T-cell (primary cell): ENCODE results near the gene SUPT3H. TPM values are rescaled to one million over a fixed set of nuclear protein-coding genes. Genes with fewer than 3 reads are reported as not detected.

Experiments
- ATAC-seq, 4 experiments: fragments of 200-7000 bp in 3 of 4; fragments of 150-1000 bp in 1 of 4; cut with Tn5 transposase; replicated peaks in 1 of 4; 1 replicate in 3 of 4; 2 replicates in 1 of 4; pipeline ENCODE4 v1.10.0; 2021; ENCODE audit warnings: moderate library complexity in 3 of 4, mild to moderate bottlenecking in 2 of 4, moderate number of reproducible peaks in 1 of 4
- CTCF ChIA-PET, 2 donors: fragments of 300-600 bp; sonication (Branson Sonifier 250); formaldehyde crosslinking; loops; one replicate each; lab custom pipeline; 2022; ENCODE audit warnings: antibody characterized with exemption in 2 of 2; lab: Charles Lee
- POLR2A ChIA-PET, 2 donors: fragments of 300-600 bp; sonication (Branson Sonifier 250); formaldehyde crosslinking; loops; one replicate each; lab custom pipeline; 2022; ENCODE audit warnings: antibody characterized with exemption in 2 of 2; lab: Charles Lee
- DNase-seq, 35 experiments: peaks; one replicate each; pipeline versions ENCODE4 v3.0.0 to v3.0.0-alpha.2; 2013 to 2023
- H3K27ac ChIP-seq: one replicate; pipeline ENCODE4 v1.5.1; 2013; ENCODE audit warnings: low read length
- H3K27me3 ChIP-seq, 2 experiments: replicated peaks in 1 of 2; 1 replicate in 1 of 2; 2 replicates in 1 of 2; pipeline versions ENCODE4 v1.6.1 to v1.7.0; 2013; ENCODE audit warnings: low read length in 1 of 2, mixed read lengths in 1 of 2; ENCODE audit not compliant: control insufficient read depth in 2 of 2, insufficient read depth in 2 of 2; ENCODE audit errors: extremely low read depth in 1 of 2
- H3K36me3 ChIP-seq, 2 donors: 1 replicate in 1 of 2; 2 replicates in 1 of 2; pipeline versions ENCODE4 v1.6.1 to v1.7.0; 2013; ENCODE audit warnings: low read length in 1 of 2; ENCODE audit not compliant: control insufficient read depth in 2 of 2, insufficient read depth in 1 of 2; ENCODE audit errors: extremely low read depth in 1 of 2
- H3K4me1 ChIP-seq, 2 experiments: 1 replicate in 1 of 2; 2 replicates in 1 of 2; pipeline versions ENCODE4 v1.6.1 to v1.7.0; 2013; ENCODE audit warnings: low read length in 2 of 2, mixed read lengths in 1 of 2; ENCODE audit not compliant: insufficient read depth in 2 of 2, control insufficient read depth in 1 of 2; ENCODE audit errors: extremely low read depth in 1 of 2
- H3K4me3 ChIP-seq, 2 donors: 1 replicate in 1 of 2; 2 replicates in 1 of 2; pipeline versions ENCODE4 v1.5.1 to v1.7.0; 2013; ENCODE audit warnings: mild to moderate bottlenecking in 2 of 2, low read length in 1 of 2, moderate library complexity in 1 of 2; ENCODE audit not compliant: control insufficient read depth in 1 of 2; ENCODE audit errors: extremely low read depth in 1 of 2
- H3K9me3 ChIP-seq: 2 replicates; pipeline ENCODE4 v1.7.0; 2013
- H3K27ac Mint-ChIP-seq, 2 donors: one replicate each; pipeline ENCODE4 v1.8.0; 2020 to 2021; ENCODE audit warnings: mild to moderate bottlenecking in 2 of 2, mixed read lengths in 2 of 2
- H3K27me3 Mint-ChIP-seq, 2 donors: one replicate each; pipeline ENCODE4 v1.8.0; 2021 to 2022; ENCODE audit warnings: mixed read lengths in 2 of 2
- H3K36me3 Mint-ChIP-seq: one replicate; pipeline ENCODE4 v1.8.0; 2021; ENCODE audit warnings: mixed read lengths
- H3K4me1 Mint-ChIP-seq, 3 donors: one replicate each; pipeline ENCODE4 v1.8.0; 2020 to 2022; ENCODE audit warnings: mixed read lengths in 3 of 3, mild to moderate bottlenecking in 1 of 3
- H3K4me3 Mint-ChIP-seq, 3 donors: one replicate each; pipeline ENCODE4 v1.8.0; 2020 to 2022; ENCODE audit warnings: mild to moderate bottlenecking in 3 of 3, mixed read lengths in 3 of 3, moderate library complexity in 3 of 3
- H3K9me3 Mint-ChIP-seq, 3 donors: one replicate each; pipeline ENCODE4 v1.8.0; 2020 to 2022; ENCODE audit warnings: mixed read lengths in 3 of 3
- WGBS: methylation state at CpG from one replicate; pipeline ENCODE4 v1.1.5; 2013; ENCODE audit warnings: missing lambda C conversion rate; ENCODE audit not compliant: insufficient coverage; 5-methylcytosine and 5-hydroxymethylcytosine counted together
- total RNA-seq, 35 experiments: library from RNA in 6 of 35; stranded (reverse) in 6 of 35; fragments of 120-200 nt in 1 of 35; gene quantifications; one replicate each; pipeline versions ENCODE4 v1.2.1 to v1.2.4 and lab custom pipeline; 2013 to 2026

SUPT3H gene
- total RNA-seq, 5 donors from 2014 or later (not counting 1 experiment from before 2014, with no cell fraction given), result 9.3 to 12.9 (median 10.7) TPM

DNA sequence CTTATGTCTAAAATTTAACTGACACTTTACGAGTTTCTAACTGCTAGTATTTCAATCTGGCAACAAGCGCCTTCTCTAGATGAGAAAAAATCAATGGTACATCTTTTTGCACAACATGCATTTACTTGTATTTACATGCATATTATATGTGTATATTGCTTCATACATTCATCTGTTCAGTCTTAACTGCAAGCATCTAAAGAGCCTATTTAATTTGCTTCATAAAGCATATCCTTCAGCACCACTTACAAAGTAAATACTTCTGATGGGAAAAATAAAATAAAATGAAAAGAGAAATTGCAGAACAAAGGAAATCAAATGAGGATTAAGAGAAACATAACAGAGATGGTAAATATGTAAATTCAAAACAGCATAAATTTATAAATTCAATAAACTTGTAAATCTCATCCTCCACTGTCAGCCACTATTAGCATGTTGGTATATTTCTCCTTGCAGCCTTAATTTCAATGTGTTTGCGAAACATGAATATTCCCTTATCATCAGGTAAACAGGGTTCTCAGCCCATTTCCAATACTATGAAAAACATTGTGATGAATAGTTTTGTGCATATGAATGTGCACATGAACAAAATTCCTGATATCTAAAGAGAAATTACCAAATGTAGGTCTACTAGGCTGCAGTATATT is 382.1 kb downstream of the SUPT3H start:
- CTCF ChIA-PET, result no interaction called here
- no peak overlapping the region for H3K27ac ChIP-seq
- H3K4me3 ChIP-seq, result no peak overlapping the region
- no peaks in the 10 kb centered on the region for H3K27me3 ChIP-seq
- no peaks in the 10 kb centered on the region for H3K36me3 ChIP-seq
- Mint-ChIP-seq H3K27ac (no peak overlapping the region), H3K4me3 (no peak overlapping the region), H3K27me3 (no peaks in the 10 kb centered on the region), H3K9me3 (no peaks in the 10 kb centered on the region), H3K4me1 (peaks cover under 1 to 9% (median 2%) of the 10 kb centered on the region in 3 donors), H3K36me3 (no peaks in the 10 kb centered on the region)
- POLR2A ChIA-PET, result no interaction called here
- peaks cover 0 to 2% of the 10 kb centered on the region in 2 experiments for H3K4me1 ChIP-seq
- ATAC-seq, result no peak
- WGBS, result no CpG with 5 or more reads among the region's 3 CpGs
- H3K9me3 ChIP-seq, result no peaks in the 10 kb centered on the region
- no peak for DNase-seq

DNA sequence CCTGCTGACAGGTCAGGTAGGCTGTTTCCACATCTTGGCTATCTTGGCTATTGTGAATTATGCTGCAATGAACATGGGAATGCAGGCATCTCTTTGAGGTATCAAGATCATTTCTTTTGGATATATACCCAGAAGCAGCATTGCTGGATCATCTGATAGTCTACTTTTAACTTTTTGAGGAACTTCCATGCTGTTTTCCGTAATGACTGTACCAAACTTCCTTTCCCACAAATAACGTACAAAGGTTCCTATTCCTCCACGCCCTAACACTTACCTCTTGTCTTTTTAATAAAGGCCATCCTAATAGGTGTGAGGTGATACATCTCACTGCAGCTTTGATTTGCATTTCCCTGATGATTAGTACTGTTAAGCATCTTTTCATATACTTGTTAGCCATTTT is 388.3 kb downstream of the SUPT3H start:
- ATAC-seq, result no peak
- Mint-ChIP-seq H3K4me3 (no peak overlapping the region), H3K36me3 (peaks cover 5% of the 10 kb centered on the region), H3K9me3 (no peaks in the 10 kb centered on the region), H3K4me1 (peaks cover 13 to 17% (median 16%) of the 10 kb centered on the region in 3 donors), H3K27ac (no peak overlapping the region), H3K27me3 (no peaks in the 10 kb centered on the region)
- H3K9me3 ChIP-seq, result no peaks in the 10 kb centered on the region
- ChIA-PET CTCF (no interaction called here), POLR2A (no interaction called here)
- no peaks in the 10 kb centered on the region for H3K36me3 ChIP-seq
- no peaks in the 10 kb centered on the region for H3K27me3 ChIP-seq
- no peak overlapping the region for H3K27ac ChIP-seq
- no peak overlapping the region for H3K4me3 ChIP-seq
- peaks cover 0 to 2% of the 10 kb centered on the region in 2 experiments for H3K4me1 ChIP-seq
- WGBS, result no CpG with 5 or more reads among the region's 3 CpGs
- DNase-seq, result no peak

- Mint-ChIP-seq H3K27ac (no peak overlapping the region), H3K36me3 (peaks cover 3% of the 10 kb centered on the region), H3K4me3 (no peak overlapping the region), H3K9me3 (no peaks in the 10 kb centered on the region), H3K4me1 (peaks cover 22 to 25% (median 22%) of the 10 kb centered on the region in 3 donors), H3K27me3 (no peaks in the 10 kb centered on the region)
- H3K4me3 ChIP-seq, result no peak overlapping the region
- DNase-seq (no peak), ATAC-seq (no peak)
- no peak overlapping the region for H3K27ac ChIP-seq
- no peaks in the 10 kb centered on the region for H3K36me3 ChIP-seq
- ChIA-PET CTCF (no interaction called here), POLR2A (no interaction called here)
- peaks cover 0 to 2% of the 10 kb centered on the region in 2 experiments for H3K4me1 ChIP-seq
- no peaks in the 10 kb centered on the region for H3K9me3 ChIP-seq
- H3K27me3 ChIP-seq, result no peaks in the 10 kb centered on the region
- WGBS, result no CpG with 5 or more reads among the region's 4 CpGs
Measured at GRCh38 chr6:44985006-44985405, 392.7 kb downstream of the SUPT3H start.

- Mint-ChIP-seq H3K9me3 (no peaks in the 10 kb centered on the region), H3K4me3 (no peak overlapping the region), H3K27ac (no peak overlapping the region), H3K36me3 (no peaks in the 10 kb centered on the region), H3K27me3 (no peaks in the 10 kb centered on the region), H3K4me1 (peaks cover 22 to 33% (median 24%) of the 10 kb centered on the region in 3 donors)
- 89% methylated on average over 2 of the region's 4 CpGs for WGBS
- H3K4me3 ChIP-seq, result no peak overlapping the region
- no peak overlapping the region for H3K27ac ChIP-seq
- ATAC-seq (no peak), DNase-seq (no peak)
- no peaks in the 10 kb centered on the region for H3K9me3 ChIP-seq
- H3K27me3 ChIP-seq, result no peaks in the 10 kb centered on the region
- POLR2A ChIA-PET, result no interaction called here
- peaks cover 0 to 2% of the 10 kb centered on the region in 2 experiments for H3K4me1 ChIP-seq
- no peaks in the 10 kb centered on the region for H3K36me3 ChIP-seq
- CTCF ChIA-PET, result interaction anchor here in 1 of 2 donors (0.5 to 1.7 kb wide), 3 partner anchors 17 to 51 kb away, joined by 3 to 5 read pairs (median 3); no protein-coding TSS in a partner anchor
Measured at GRCh38 chr6:44983467-44984365, 394.0 kb downstream of the SUPT3H start.

GRCh38 chr6:44980841-44981240 is 396.9 kb downstream of the SUPT3H start:
- Histone ChIP-seq H3K27ac (no peak overlapping the region), H3K27me3 (no peaks in the 10 kb centered on the region), H3K4me3 (no peak overlapping the region), H3K4me1 (peaks cover 7 to 21% of the 10 kb centered on the region in 2 experiments), H3K36me3 (no peaks in the 10 kb centered on the region), H3K9me3 (no peaks in the 10 kb centered on the region)
- no peak overlapping the region for H3K4me3 Mint-ChIP-seq
- H3K9me3 Mint-ChIP-seq, result no peaks in the 10 kb centered on the region
- ATAC-seq (no peak), DNase-seq (no peak)
- no peaks in the 10 kb centered on the region for H3K36me3 Mint-ChIP-seq
- no CpG with 5 or more reads among the region's 4 CpGs for WGBS
- peaks cover 30 to 45% (median 37%) of the 10 kb centered on the region in 3 donors for H3K4me1 Mint-ChIP-seq
- no peak overlapping the region for H3K27ac Mint-ChIP-seq
- ChIA-PET POLR2A (no interaction called here), CTCF (no interaction called here)
- no peaks in the 10 kb centered on the region for H3K27me3 Mint-ChIP-seq
